Measurements from ENCODE around the gene CAMK2B. TPM values are rescaled to one million over a fixed set of nuclear protein-coding genes. Genes with fewer than 3 reads are reported as not detected.

Gene CAMK2B
- total and polyA plus RNA-seq, 2 experiments from 2014 or later, result not detected

DNA sequence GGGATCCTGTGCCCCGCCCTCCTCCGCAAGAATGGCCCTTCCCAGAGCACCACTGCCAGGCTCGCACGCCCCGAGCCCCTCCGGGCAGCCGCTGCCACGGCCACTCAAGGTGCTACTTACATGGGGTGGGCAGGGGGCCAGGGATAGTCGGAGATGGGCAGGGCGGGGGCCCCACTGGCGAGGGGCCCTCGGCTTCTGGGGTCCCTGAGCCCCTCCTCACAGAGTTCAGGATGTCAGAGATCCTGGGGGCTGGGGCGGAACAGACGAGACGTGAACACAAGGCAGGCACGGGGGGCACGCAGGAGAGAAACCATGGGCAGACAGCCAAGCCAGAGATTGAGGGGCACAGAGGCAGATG lies 99.0 kb downstream of the CAMK2B start:
- no peaks in the 10 kb centered on the region for H3K9me3 Mint-ChIP-seq
- H3K27me3 Mint-ChIP-seq (ENCODE audit: insufficient read depth, low read depth, poor library complexity), result peaks cover 13% of the 10 kb centered on the region
- H3K27ac Mint-ChIP-seq, result no peak overlapping the region
- DNase-seq (ENCODE audit: low spot score) (no peak), ATAC-seq (no peak)
- Histone ChIP-seq H3K27me3 (ENCODE audit: insufficient read depth) (no peaks in the 10 kb centered on the region), H3F3A (replicated peaks; ENCODE audit: low read depth) (no peaks in the 10 kb centered on the region), H4K20me1 (replicated peaks; ENCODE audit: insufficient read depth) (no peaks in the 10 kb centered on the region), H3K4me1 (ENCODE audit: insufficient read depth) (peaks cover 4% of the 10 kb centered on the region; the same call in 1 of the 2 replicates), H3K4me3 (no peak overlapping the region), H3K27ac (ENCODE audit: low read depth) (no peak overlapping the region), H3K9me2 (ENCODE audit: insufficient read depth) (no peaks in the 10 kb centered on the region), H3K79me2 (replicated peaks; ENCODE audit: insufficient read depth) (no peaks in the 10 kb centered on the region), H2AFZ (no peak overlapping the region), H3K36me3 (ENCODE audit: insufficient read depth) (no peaks in the 10 kb centered on the region), H3K4me2 (no peak overlapping the region)
- H3K4me3 Mint-ChIP-seq, result no peak overlapping the region
- TF ChIP-seq, protein P1, sequence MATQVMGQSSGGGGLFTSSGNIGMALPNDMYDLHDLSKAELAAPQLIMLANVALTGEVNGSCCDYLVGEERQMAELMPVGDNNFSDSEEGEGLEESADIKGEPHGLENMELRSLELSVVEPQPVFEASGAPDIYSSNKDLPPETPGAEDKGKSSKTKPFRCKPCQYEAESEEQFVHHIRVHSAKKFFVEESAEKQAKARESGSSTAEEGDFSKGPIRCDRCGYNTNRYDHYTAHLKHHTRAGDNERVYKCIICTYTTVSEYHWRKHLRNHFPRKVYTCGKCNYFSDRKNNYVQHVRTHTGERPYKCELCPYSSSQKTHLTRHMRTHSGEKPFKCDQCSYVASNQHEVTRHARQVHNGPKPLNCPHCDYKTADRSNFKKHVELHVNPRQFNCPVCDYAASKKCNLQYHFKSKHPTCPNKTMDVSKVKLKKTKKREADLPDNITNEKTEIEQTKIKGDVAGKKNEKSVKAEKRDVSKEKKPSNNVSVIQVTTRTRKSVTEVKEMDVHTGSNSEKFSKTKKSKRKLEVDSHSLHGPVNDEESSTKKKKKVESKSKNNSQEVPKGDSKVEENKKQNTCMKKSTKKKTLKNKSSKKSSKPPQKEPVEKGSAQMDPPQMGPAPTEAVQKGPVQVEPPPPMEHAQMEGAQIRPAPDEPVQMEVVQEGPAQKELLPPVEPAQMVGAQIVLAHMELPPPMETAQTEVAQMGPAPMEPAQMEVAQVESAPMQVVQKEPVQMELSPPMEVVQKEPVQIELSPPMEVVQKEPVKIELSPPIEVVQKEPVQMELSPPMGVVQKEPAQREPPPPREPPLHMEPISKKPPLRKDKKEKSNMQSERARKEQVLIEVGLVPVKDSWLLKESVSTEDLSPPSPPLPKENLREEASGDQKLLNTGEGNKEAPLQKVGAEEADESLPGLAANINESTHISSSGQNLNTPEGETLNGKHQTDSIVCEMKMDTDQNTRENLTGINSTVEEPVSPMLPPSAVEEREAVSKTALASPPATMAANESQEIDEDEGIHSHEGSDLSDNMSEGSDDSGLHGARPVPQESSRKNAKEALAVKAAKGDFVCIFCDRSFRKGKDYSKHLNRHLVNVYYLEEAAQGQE (IDR thresholded peaks at IDR 0.05; ENCODE audit: unreplicated experiment), result no peak
- no peak for TF ChIP-seq JUNB (IDR thresholded peaks at IDR 0.05; ENCODE audit: unreplicated experiment)
- TF ChIP-seq ZNF114 (CRISPR knock-in tag; IDR thresholded peaks at IDR 0.05), result no peak
- TF ChIP-seq ETS1 (IDR thresholded peaks at IDR 0.05), result no peak
- no peak for TF ChIP-seq EZH2phosphoT487 (IDR thresholded peaks at IDR 0.05; ENCODE audit: unreplicated experiment)
- no peak for TF ChIP-seq POLR2AphosphoS5 (IDR thresholded peaks at IDR 0.05; ENCODE audit: low read depth)
- H3K4me1 Mint-ChIP-seq, result peaks cover 17% of the 10 kb centered on the region
- no peaks in the 10 kb centered on the region for H3K36me3 Mint-ChIP-seq (ENCODE audit: low read depth)

GRCh38 chr7:44225566-44226395 lies 99.6 kb downstream of the CAMK2B start:
- H3K27me3 Mint-ChIP-seq (ENCODE audit: insufficient read depth, low read depth, poor library complexity), result peaks cover 13% of the 10 kb centered on the region
- no peak for DNase-seq (ENCODE audit: low spot score)
- TF ChIP-seq CTCF (conservative IDR thresholded peaks at IDR 0.05; ENCODE audit: low read depth in 2 of 2), result no peak
- no peak for TF ChIP-seq ZNF331 (CRISPR knock-in tag; IDR thresholded peaks at IDR 0.05; ENCODE audit: low read depth)
- TF ChIP-seq STAT1 (IDR thresholded peaks at IDR 0.05; ENCODE audit: unreplicated experiment), result no peak
- no peak for TF ChIP-seq ZNF114 (CRISPR knock-in tag; IDR thresholded peaks at IDR 0.05)
- TF ChIP-seq, protein P1 (IDR thresholded peaks at IDR 0.05; ENCODE audit: unreplicated experiment), result no peak
- no peak for TF ChIP-seq EZH2 (IDR thresholded peaks at IDR 0.05; ENCODE audit: low read depth, unreplicated experiment)

More at GRCh38 chr7:44225566-44226395, 99.6 kb downstream of the CAMK2B start:
- no peak overlapping the region for H3K4me3 ChIP-seq
- peaks cover 17% of the 10 kb centered on the region for H3K4me1 Mint-ChIP-seq
- no peak overlapping the region for H3K4me2 ChIP-seq
- ATAC-seq, result no peak
- H3K27me3 ChIP-seq (ENCODE audit: insufficient read depth), result no peaks in the 10 kb centered on the region
- H3K4me1 ChIP-seq (ENCODE audit: insufficient read depth), result peaks cover 4% of the 10 kb centered on the region; the same call in 1 of the 2 replicates
- no peak overlapping the region for H3K4me3 Mint-ChIP-seq
- no peaks in the 10 kb centered on the region for H3F3A ChIP-seq (replicated peaks; ENCODE audit: low read depth)
- no peak overlapping the region for H2AFZ ChIP-seq
- H3K9me2 ChIP-seq (ENCODE audit: insufficient read depth), result no peaks in the 10 kb centered on the region
- no peaks in the 10 kb centered on the region for H3K36me3 Mint-ChIP-seq (ENCODE audit: low read depth)
- H3K27ac ChIP-seq (ENCODE audit: low read depth), result no peak overlapping the region
- H3K36me3 ChIP-seq (ENCODE audit: insufficient read depth), result no peaks in the 10 kb centered on the region
- no peaks in the 10 kb centered on the region for H3K9me3 Mint-ChIP-seq
- H3K27ac Mint-ChIP-seq, result no peak overlapping the region
- H4K20me1 ChIP-seq (replicated peaks; ENCODE audit: insufficient read depth), result no peaks in the 10 kb centered on the region
- no peaks in the 10 kb centered on the region for H3K79me2 ChIP-seq (replicated peaks; ENCODE audit: insufficient read depth)

All from GM23338 (cell line).